HCT116 (cell line): ENCODE data around the gene KLHDC7A. TPM values are rescaled to one million over a fixed set of nuclear protein-coding genes. Genes with fewer than 3 reads are reported as not detected.

Experiments used
- ATAC-seq: fragments of 200-7000 bp; cut with Tn5 transposase; 2 replicates; pipeline ENCODE4 v1.9.1; 2020; ENCODE audit warnings: mild to moderate bottlenecking, moderate library complexity
- BruUV-seq: library from RNA; stranded (reverse); fragments of 400-500 nt; replicated peaks from 2 replicates; lab custom pipeline; 2021; lab: Mats Ljungman, UMichigan
- CTCF ChIA-PET: fragments of 300-600 bp; sonication (Branson Sonifier 250); formaldehyde crosslinking; loops from one replicate; lab custom pipeline; 2021; ENCODE audit warnings: antibody characterized with exemption; lab: Charles Lee
- POLR2A ChIA-PET: fragments of 300-600, 350-600 bp; sonication (Branson Sonifier 250); formaldehyde crosslinking; loops from one replicate; lab custom pipeline; 2021; ENCODE audit warnings: antibody characterized with exemption; lab: Charles Lee
- RAD21 ChIA-PET, 2 experiments: fragments of 300-600 bp; sonication (Branson Sonifier 250); formaldehyde crosslinking; loops; one replicate each; lab custom pipeline; 2023; ENCODE audit warnings: low total read pairs in 2 of 2; ENCODE audit not compliant: uncharacterized antibody in 2 of 2, unreplicated experiment in 2 of 2, low non-redundant PET in 1 of 2; lab: Charles Lee
- DNase-seq: peaks from one replicate; pipeline ENCODE4 v3.0.0-alpha.2; 2010; ENCODE audit warnings: low read depth, low spot score
- H2AFZ ChIP-seq: fragments of 200-600 bp; shearing (Covaris generic), sonication (generic); 2 replicates; pipeline ENCODE4 v1.6.1; 2017; ENCODE audit warnings: low read depth, mixed run types, mixed read lengths, antibody characterized with exemption, low read length; ENCODE audit not compliant: poor library complexity, severe bottlenecking
- H3K27ac ChIP-seq: 2 replicates; pipeline ENCODE4 v1.5.1; 2012; ENCODE audit warnings: low read depth, low read length
- H3K27me3 ChIP-seq: fragments of 200-600 bp; sonication (generic); 2 replicates; pipeline ENCODE4 v1.6.1; 2016; ENCODE audit warnings: mixed run types, low read length, mixed read lengths; ENCODE audit not compliant: insufficient read depth
- H3K36me3 ChIP-seq, 2 experiments: fragments of 200-500 bp in 1 of 2; fragments of 200-600 bp in 1 of 2; sonication (Bioruptor generic) in 1 of 2; sonication (generic) in 1 of 2; 2 replicates each; pipeline versions ENCODE4 v1.5.1 to v1.6.1; 2014 to 2016; ENCODE audit warnings: low read length in 2 of 2, inconsistent platforms in 1 of 2, mixed read lengths in 1 of 2, mixed run types in 1 of 2; ENCODE audit not compliant: insufficient read depth in 2 of 2, control insufficient read depth in 1 of 2
- H3K4me1 ChIP-seq, 2 experiments: fragments of 200-600 bp in 1 of 2; sonication (generic) in 1 of 2; 2 replicates each; pipeline versions ENCODE4 v1.5.1 to v1.6.1; 2012 to 2017; ENCODE audit warnings: low read length in 2 of 2, inconsistent platforms in 1 of 2, mild to moderate bottlenecking in 1 of 2, mixed read lengths in 1 of 2, mixed run types in 1 of 2, moderate library complexity in 1 of 2; ENCODE audit not compliant: insufficient read depth in 2 of 2, control insufficient read depth in 1 of 2
- H3K4me2 ChIP-seq: fragments of 200-600 bp; sonication (generic); 2 replicates; pipeline ENCODE4 v1.6.1; 2017; ENCODE audit warnings: mixed run types, low read length, mixed read lengths
- H3K4me3 ChIP-seq, 2 experiments: fragments of 200-600 bp in 1 of 2; sonication (generic) in 1 of 2; replicated peaks in 1 of 2; 2 replicates each; pipeline ENCODE4 v1.5.1; 2011 to 2016; ENCODE audit warnings: low read length in 2 of 2, control low read depth in 1 of 2, low read depth in 1 of 2, mild to moderate bottlenecking in 1 of 2, mixed read lengths in 1 of 2, mixed run types in 1 of 2
- H3K79me2 ChIP-seq: fragments of 200-600 bp; sonication (generic); 2 replicates; pipeline ENCODE4 v1.6.1; 2017; ENCODE audit warnings: mild to moderate bottlenecking, mixed run types, low read length, moderate library complexity, mixed read lengths; ENCODE audit not compliant: insufficient read depth
- H3K9ac ChIP-seq: fragments of 200-600 bp; sonication (generic); 2 replicates; pipeline ENCODE4 v1.6.1; 2016; ENCODE audit warnings: low read length, mixed read lengths
- H3K9me2 ChIP-seq: fragments of 200-600 bp; sonication (generic), shearing (Covaris generic); 2 replicates; pipeline ENCODE4 v1.6.1; 2017; ENCODE audit warnings: mixed run types, mild to moderate bottlenecking, moderate library complexity; ENCODE audit not compliant: insufficient read depth
- H3K9me3 ChIP-seq, 2 experiments: fragments of 200-500 bp in 1 of 2; fragments of 200-600 bp in 1 of 2; sonication (Bioruptor generic) in 1 of 2; sonication (generic) in 1 of 2; 2 replicates each; pipeline ENCODE4 v1.6.1; 2014 to 2017; ENCODE audit warnings: low read length in 2 of 2, mixed read lengths in 2 of 2, inconsistent platforms in 1 of 2, low read depth in 1 of 2, mild to moderate bottlenecking in 1 of 2, mixed run types in 1 of 2, moderate library complexity in 1 of 2; ENCODE audit not compliant: control insufficient read depth in 1 of 2, insufficient read depth in 1 of 2
- H4K20me1 ChIP-seq: fragments of 200-600 bp; sonication (generic), shearing (Covaris generic); 2 replicates; pipeline ENCODE4 v1.6.1; 2017; ENCODE audit warnings: mixed run types, mild to moderate bottlenecking, moderate library complexity; ENCODE audit not compliant: insufficient read depth
- JUND ChIP-seq: IDR thresholded peaks from 2 replicates; pipeline ENCODE4 v1.6.1; 2012
- POLR2A ChIP-seq: IDR thresholded peaks from 2 replicates; pipeline ENCODE4 v1.7.0; 2011; ENCODE audit warnings: borderline replicate concordance; ENCODE audit not compliant: insufficient read depth, insufficient read length; ENCODE audit errors: extremely low read depth
- intact Hi-C: fragments of 100-400 bp; cut with micrococcal nuclease; formaldehyde crosslinking; loops from 2 replicates; pipeline ENCODE4 v1.10.0; 2022
- total RNA-seq: library from RNA; stranded (reverse); gene quantifications from one replicate; pipeline ENCODE4 v1.2.1, GENCODE V29; 2021; ENCODE audit not compliant: unreplicated experiment
- TF ChIP-seq, protein P1 (sequence below): IDR thresholded peaks from 2 replicates; pipeline ENCODE4 v1.6.1; 2012

The KLHDC7A gene
- total RNA-seq, 1 experiment from 2014 or later = 0.30 TPM

DNA sequence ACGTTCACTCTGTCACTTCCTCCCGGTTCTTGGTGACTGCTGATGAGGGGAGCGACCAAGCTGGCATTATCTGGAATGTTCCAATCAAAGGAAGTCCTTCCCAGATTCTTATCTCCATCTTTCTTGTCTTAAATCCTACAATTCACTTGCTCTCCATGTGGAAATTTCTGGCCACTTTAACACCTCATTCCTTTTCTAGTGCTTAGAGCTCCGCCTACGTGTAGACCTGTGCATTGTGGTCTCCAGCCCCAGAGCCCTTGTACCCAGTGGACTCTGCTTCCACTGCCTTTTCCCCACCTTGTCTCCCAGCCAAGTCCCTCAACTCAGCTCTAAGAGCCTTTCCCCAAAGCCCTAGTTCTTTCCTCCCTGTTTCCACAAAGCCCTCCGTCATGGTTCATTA is 12.2 kb upstream of the KLHDC7A start:
- CTCF ChIA-PET = no interaction called here

DNA sequence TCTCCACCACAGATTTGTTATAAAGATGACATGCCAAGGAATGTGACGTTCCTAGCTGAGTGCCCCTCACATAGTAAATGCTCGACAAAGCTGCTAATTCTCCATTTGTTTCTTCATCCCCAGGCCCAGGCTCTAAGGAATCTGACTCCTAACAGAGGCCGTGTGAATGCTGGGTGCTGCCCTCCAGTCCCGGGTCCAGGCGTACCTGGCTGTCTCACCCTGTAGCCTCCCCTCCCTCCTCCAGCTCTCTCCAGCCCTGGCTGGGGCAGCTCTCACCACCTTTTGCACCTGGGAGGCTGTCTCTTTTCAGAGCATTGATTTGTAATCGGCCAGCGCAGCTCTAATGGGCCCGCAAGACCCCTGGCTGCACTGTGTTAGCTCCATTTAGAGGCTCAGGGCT is 11.2 kb upstream of the KLHDC7A start:
- Histone ChIP-seq H3K27ac (no peak overlapping the region), H2AFZ (no peak overlapping the region), H3K4me2 (no peak overlapping the region), H3K9ac (no peak overlapping the region), H3K27me3 (0 out of 2 replicates have a peak, but pooled peaks cover 13% of the 10 kb centered on the region), H3K79me2 (no peaks in the 10 kb centered on the region), H3K4me1 (no peaks in the 10 kb centered on the region), H3K9me2 (no peaks in the 10 kb centered on the region), H3K36me3 (no peaks in the 10 kb centered on the region), H3K4me3 (no peak overlapping the region), H4K20me1 (no peaks in the 10 kb centered on the region), H3K9me3 (no peaks in the 10 kb centered on the region)
- no peak for DNase-seq
- CTCF ChIA-PET = no interaction called here
- intact Hi-C loops = no loop called here
- RAD21 ChIA-PET = no interaction called here
- TF ChIP-seq, protein P1, sequence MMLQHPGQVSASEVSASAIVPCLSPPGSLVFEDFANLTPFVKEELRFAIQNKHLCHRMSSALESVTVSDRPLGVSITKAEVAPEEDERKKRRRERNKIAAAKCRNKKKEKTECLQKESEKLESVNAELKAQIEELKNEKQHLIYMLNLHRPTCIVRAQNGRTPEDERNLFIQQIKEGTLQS = no peak
- BruUV-seq = no TSS peak
- no peak for ATAC-seq
- POLR2A ChIA-PET = no interaction called here

More for the DNA sequence above, 12.2 kb upstream of the KLHDC7A start:
- Histone ChIP-seq H3K27ac (no peak overlapping the region), H3K9me2 (no peaks in the 10 kb centered on the region), H3K27me3 (0 out of 2 replicates have a peak, but pooled peaks cover 13% of the 10 kb centered on the region), H3K9me3 (no peaks in the 10 kb centered on the region)
- intact Hi-C loops = no loop called here
- RAD21 ChIA-PET = no interaction called here
- DNase-seq (no peak), ATAC-seq (no peak)
- TF ChIP-seq JUND = no peak
- no peak for TF ChIP-seq POLR2A
- TF ChIP-seq, all 23 proteins: peak for 0
- H4K20me1 ChIP-seq = no peaks in the 10 kb centered on the region
- no peak overlapping the region for H2AFZ ChIP-seq
- POLR2A ChIA-PET = no interaction called here
- no peak overlapping the region for H3K9ac ChIP-seq
- H3K79me2 ChIP-seq = no peaks in the 10 kb centered on the region
- H3K36me3 ChIP-seq = no peaks in the 10 kb centered on the region
- BruUV-seq = no TSS peak
- H3K4me3 ChIP-seq = no peak overlapping the region
- H3K4me1 ChIP-seq = no peaks in the 10 kb centered on the region
- H3K4me2 ChIP-seq = no peak overlapping the region
